ENCODE measurements around the gene TECTB. TPM values are rescaled to one million over a fixed set of nuclear protein-coding genes. Genes with fewer than 3 reads are reported as not detected.

Gene TECTB
- total and polyA plus RNA-seq, 3 experiments from 2014 or later = not detected

- H3K27ac Mint-ChIP-seq = peak overlapping the region in 1 of 8 donors; percentile 68
- no peaks in the 10 kb centered on the region for H3K27me3 Mint-ChIP-seq
- H3K4me3 Mint-ChIP-seq = no peak overlapping the region
- no peaks in the 10 kb centered on the region for H3K36me3 Mint-ChIP-seq
- no peak for DNase-seq
- H3K4me1 Mint-ChIP-seq = peaks cover 4 to 5% (median 5%) of the 10 kb centered on the region in 3 donors
- Histone ChIP-seq H3K27ac (ENCODE audit: low read depth, low read length) (no peak overlapping the region), H3K36me3 (ENCODE audit: insufficient read depth, low read length) (no peaks in the 10 kb centered on the region), H3K27me3 (ENCODE audit: insufficient read depth, low read length, poor library complexity, severe bottlenecking) (no peaks in the 10 kb centered on the region), H3K4me1 (ENCODE audit: insufficient read depth, low read length) (no peaks in the 10 kb centered on the region), H3K9me3 (ENCODE audit: low read length) (no peaks in the 10 kb centered on the region), H3K4me3 (ENCODE audit: low read length) (no peak overlapping the region)
- no peaks in the 10 kb centered on the region for H3K9me3 Mint-ChIP-seq
- ChIA-PET CTCF (interaction anchor here (1.0 to 1.1 kb wide), 2 partner anchors 12 to 14 kb away, joined by 3 read pairs; no protein-coding TSS in a partner anchor), POLR2A (no interaction called here)
Observed at GRCh38 chr10:112347709-112348671, 64.8 kb downstream of the TECTB start.

DNA sequence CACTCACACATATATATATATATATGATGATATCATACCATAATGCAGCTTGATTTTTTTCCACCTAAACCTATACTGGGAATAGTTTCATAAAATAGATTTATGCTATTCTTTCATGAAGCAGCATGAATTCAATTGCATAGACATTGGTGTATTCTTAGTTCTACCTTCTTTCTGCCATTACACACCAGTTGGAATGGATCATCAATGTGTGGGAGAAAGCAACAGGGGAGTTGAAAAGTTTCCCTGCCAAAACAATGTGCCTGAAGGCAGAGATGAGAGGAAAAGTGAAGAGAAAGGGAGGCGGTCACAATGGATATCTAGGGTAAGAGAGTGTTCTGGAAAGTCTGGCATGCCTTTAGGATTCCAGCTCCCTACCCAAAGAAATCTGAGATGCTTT is 65.6 kb downstream of the TECTB start:
- H3K27ac ChIP-seq (ENCODE audit: low read depth, low read length) = no peak overlapping the region
- H3K9me3 ChIP-seq (ENCODE audit: low read length) = no peaks in the 10 kb centered on the region
- H3K27me3 ChIP-seq (ENCODE audit: insufficient read depth, low read length, poor library complexity, severe bottlenecking) = no peaks in the 10 kb centered on the region
- Mint-ChIP-seq H3K36me3 (no peaks in the 10 kb centered on the region), H3K4me1 (peaks cover 4 to 5% (median 5%) of the 10 kb centered on the region in 3 donors), H3K4me3 (no peak overlapping the region), H3K9me3 (no peaks in the 10 kb centered on the region), H3K27me3 (no peaks in the 10 kb centered on the region), H3K27ac (no peak overlapping the region)
- H3K36me3 ChIP-seq (ENCODE audit: insufficient read depth, low read length) = no peaks in the 10 kb centered on the region
- no peak overlapping the region for H3K4me3 ChIP-seq (ENCODE audit: low read length)
- CTCF ChIA-PET = interaction anchor here (1.0 kb wide), 1 partner anchor 12 kb away, joined by 3 read pairs; no protein-coding TSS in a partner anchor
- no peak for DNase-seq
- POLR2A ChIA-PET = no interaction called here
- no peaks in the 10 kb centered on the region for H3K4me1 ChIP-seq (ENCODE audit: insufficient read depth, low read length)

GRCh38 chr10:112349521-112350085 is 66.4 kb downstream of the TECTB start:
- Mint-ChIP-seq H3K27ac (no peak overlapping the region), H3K27me3 (no peaks in the 10 kb centered on the region), H3K4me1 (peaks cover 4 to 5% (median 5%) of the 10 kb centered on the region in 3 donors), H3K4me3 (no peak overlapping the region), H3K9me3 (no peaks in the 10 kb centered on the region), H3K36me3 (no peaks in the 10 kb centered on the region)
- POLR2A ChIA-PET = no interaction called here
- Histone ChIP-seq H3K4me3 (ENCODE audit: low read length) (no peak overlapping the region), H3K27ac (ENCODE audit: low read depth, low read length) (no peak overlapping the region), H3K4me1 (ENCODE audit: insufficient read depth, low read length) (no peaks in the 10 kb centered on the region), H3K36me3 (ENCODE audit: insufficient read depth, low read length) (no peaks in the 10 kb centered on the region), H3K27me3 (ENCODE audit: insufficient read depth, low read length, poor library complexity, severe bottlenecking) (no peaks in the 10 kb centered on the region), H3K9me3 (ENCODE audit: low read length) (no peaks in the 10 kb centered on the region)
- CTCF ChIA-PET = interaction anchor here (0.9 kb wide), 1 partner anchor 74 kb away, joined by 3 read pairs; no protein-coding TSS in a partner anchor
- DNase-seq = no peak

DNA sequence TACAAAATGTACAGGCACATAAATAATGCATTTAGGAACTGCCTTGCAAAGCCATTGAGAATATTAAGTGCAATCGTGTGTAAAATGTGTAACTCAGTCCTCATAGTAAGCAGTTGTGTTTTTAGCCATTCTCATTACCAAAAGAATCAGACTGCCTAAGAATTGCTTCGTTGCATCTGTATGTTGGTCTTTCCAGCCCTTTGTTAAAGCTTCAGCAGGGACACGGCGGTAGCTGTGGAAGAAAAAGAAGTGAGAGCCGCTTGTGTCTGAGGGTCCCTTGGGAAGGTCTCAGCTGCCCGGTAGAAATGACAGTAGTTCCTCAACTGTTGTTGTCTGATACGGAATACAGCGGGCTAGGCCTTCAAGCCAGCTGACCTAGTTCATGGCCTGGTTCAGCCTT is 67.9 kb downstream of the TECTB start:
- Mint-ChIP-seq H3K27ac (no peak overlapping the region), H3K36me3 (no peaks in the 10 kb centered on the region), H3K4me1 (no peaks in the 10 kb centered on the region), H3K9me3 (no peaks in the 10 kb centered on the region), H3K4me3 (no peak overlapping the region), H3K27me3 (no peaks in the 10 kb centered on the region)
- no peak for DNase-seq
- POLR2A ChIA-PET = no interaction called here
- Histone ChIP-seq H3K27ac (ENCODE audit: low read depth, low read length) (no peak overlapping the region), H3K27me3 (ENCODE audit: insufficient read depth, low read length, poor library complexity, severe bottlenecking) (no peaks in the 10 kb centered on the region), H3K4me1 (ENCODE audit: insufficient read depth, low read length) (no peaks in the 10 kb centered on the region), H3K9me3 (ENCODE audit: low read length) (no peaks in the 10 kb centered on the region), H3K4me3 (ENCODE audit: low read length) (no peak overlapping the region), H3K36me3 (ENCODE audit: insufficient read depth, low read length) (no peaks in the 10 kb centered on the region)
- CTCF ChIA-PET = no interaction called here

DNA sequence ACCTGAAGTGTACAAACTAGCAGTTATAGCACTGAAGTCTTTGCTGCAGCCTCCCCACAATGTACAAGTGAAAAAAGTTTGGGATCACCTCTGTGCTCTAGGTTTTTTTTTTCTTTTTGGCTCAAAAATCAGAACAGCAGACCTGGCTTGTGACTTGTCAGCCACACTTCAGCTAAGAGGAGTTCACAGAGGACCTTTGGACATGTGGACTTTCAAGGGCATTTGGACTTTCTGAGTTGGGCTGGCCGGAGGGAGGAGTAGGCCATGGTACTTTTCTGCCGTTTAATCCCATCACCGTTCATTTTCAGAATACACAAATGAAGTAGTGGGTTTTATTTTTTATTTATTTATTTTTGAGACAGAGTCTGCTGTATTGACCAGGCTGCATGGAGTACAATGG is 68.8 kb downstream of the TECTB start:
- Histone ChIP-seq H3K4me1 (ENCODE audit: insufficient read depth, low read length) (no peaks in the 10 kb centered on the region), H3K36me3 (ENCODE audit: insufficient read depth, low read length) (no peaks in the 10 kb centered on the region), H3K4me3 (ENCODE audit: low read length) (no peak overlapping the region), H3K27me3 (ENCODE audit: insufficient read depth, low read length, poor library complexity, severe bottlenecking) (no peaks in the 10 kb centered on the region), H3K27ac (ENCODE audit: low read depth, low read length) (no peak overlapping the region), H3K9me3 (ENCODE audit: low read length) (no peaks in the 10 kb centered on the region)
- Mint-ChIP-seq H3K4me1 (no peaks in the 10 kb centered on the region), H3K4me3 (no peak overlapping the region), H3K27ac (no peak overlapping the region), H3K27me3 (no peaks in the 10 kb centered on the region), H3K9me3 (no peaks in the 10 kb centered on the region), H3K36me3 (no peaks in the 10 kb centered on the region)
- ChIA-PET CTCF (no interaction called here), POLR2A (no interaction called here)
- DNase-seq = no peak

DNA sequence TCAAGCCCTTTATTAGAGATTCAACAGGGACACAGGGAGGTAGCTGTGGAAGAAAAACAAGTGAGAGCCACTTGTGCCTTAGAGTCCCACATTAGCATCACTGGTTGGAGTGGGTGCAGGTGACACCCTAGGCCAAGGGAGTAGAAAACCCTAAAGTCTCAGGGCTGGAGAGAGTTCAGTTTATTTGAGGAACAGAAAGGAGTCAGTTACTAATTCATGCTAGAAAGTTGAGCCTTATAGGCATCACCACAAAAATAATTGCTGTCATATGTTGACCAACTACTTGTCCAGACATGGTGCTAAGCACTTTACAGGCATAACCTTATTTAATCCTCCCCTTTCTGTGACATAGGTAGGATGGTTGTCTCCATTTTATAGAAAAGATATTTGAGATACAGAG is 69.8 kb downstream of the TECTB start:
- H3K4me1 ChIP-seq (ENCODE audit: insufficient read depth, low read length) = no peaks in the 10 kb centered on the region
- ChIA-PET CTCF (no interaction called here), POLR2A (no interaction called here)
- no peaks in the 10 kb centered on the region for H3K36me3 ChIP-seq (ENCODE audit: insufficient read depth, low read length)
- H3K27ac ChIP-seq (ENCODE audit: low read depth, low read length) = no peak overlapping the region
- H3K4me3 ChIP-seq (ENCODE audit: low read length) = no peak overlapping the region
- no peaks in the 10 kb centered on the region for H3K27me3 ChIP-seq (ENCODE audit: insufficient read depth, low read length, poor library complexity, severe bottlenecking)
- H3K9me3 ChIP-seq (ENCODE audit: low read length) = no peaks in the 10 kb centered on the region
- Mint-ChIP-seq H3K4me1 (no peaks in the 10 kb centered on the region), H3K4me3 (no peak overlapping the region), H3K9me3 (no peaks in the 10 kb centered on the region), H3K27ac (no peak overlapping the region), H3K36me3 (no peaks in the 10 kb centered on the region), H3K27me3 (no peaks in the 10 kb centered on the region)
- DNase-seq = no peak

Other genes starting within 250 kb of the TECTB start
- gene GPAM, start 99.6 kb upstream of the TECTB start, total RNA-seq = 10 to 100 TPM; 16.4 to 17.2 TPM
- 1.7 TPM for gene GPAM, start 99.6 kb upstream of the TECTB start, polyA plus RNA-seq
- gene ACSL5, start 90.7 kb downstream of the TECTB start, total RNA-seq = 10 to 100 TPM; 53.3 to 53.7 TPM
- 85.5 TPM for gene ACSL5, start 90.7 kb downstream of the TECTB start, polyA plus RNA-seq
- gene ZDHHC6, start 163.5 kb downstream of the TECTB start, total RNA-seq = 10 to 100 TPM; 49.3 to 56.4 TPM
- gene ZDHHC6, start 163.5 kb downstream of the TECTB start, polyA plus RNA-seq = 48.3 TPM
- gene VTI1A, start 163.8 kb downstream of the TECTB start, total RNA-seq = 10 to 100 TPM; 38.2 to 40.1 TPM
- gene VTI1A, start 163.8 kb downstream of the TECTB start, polyA plus RNA-seq = 28.1 TPM